Measurements from ENCODE around the gene VIM. TPM values are rescaled to one million over a fixed set of nuclear protein-coding genes. Genes with fewer than 3 reads are reported as not detected.

The VIM gene
- total and polyA plus RNA-seq, 2 of the 4 experiments (the other 2 are of a cell fraction) = 4,502 to 6,735 TPM

- 0 out of 2 replicates have a peak, but pooled peaks have one; percentile 8 for TF ChIP-seq CTCF (conservative IDR thresholded peaks at IDR 0.05; ENCODE audit: low read depth, low read length)
- no peak for TF ChIP-seq MAFK (IDR thresholded peaks at IDR 0.05; ENCODE audit: low read depth, low read length)
- TF ChIP-seq, protein P1, sequence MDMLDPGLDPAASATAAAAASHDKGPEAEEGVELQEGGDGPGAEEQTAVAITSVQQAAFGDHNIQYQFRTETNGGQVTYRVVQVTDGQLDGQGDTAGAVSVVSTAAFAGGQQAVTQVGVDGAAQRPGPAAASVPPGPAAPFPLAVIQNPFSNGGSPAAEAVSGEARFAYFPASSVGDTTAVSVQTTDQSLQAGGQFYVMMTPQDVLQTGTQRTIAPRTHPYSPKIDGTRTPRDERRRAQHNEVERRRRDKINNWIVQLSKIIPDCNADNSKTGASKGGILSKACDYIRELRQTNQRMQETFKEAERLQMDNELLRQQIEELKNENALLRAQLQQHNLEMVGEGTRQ (IDR thresholded peaks at IDR 0.05; ENCODE audit: low read depth, low read length) = no peak
- no peak for TF ChIP-seq BHLHE40 (IDR thresholded peaks at IDR 0.05; ENCODE audit: low read depth, low read length)
- no peak for TF ChIP-seq RFX5 (IDR thresholded peaks at IDR 0.05; ENCODE audit: low read depth, low read length)
- no peak for TF ChIP-seq FOS (IDR thresholded peaks at IDR 0.05; ENCODE audit: low read depth, low read length)
- peak; percentile 98 for TF ChIP-seq POLR2A (IDR thresholded peaks at IDR 0.05; ENCODE audit: low read depth, low read length)
- no peak for TF ChIP-seq SMC3 (IDR thresholded peaks at IDR 0.05; ENCODE audit: low read depth, low read length)
- no peak; the same call in 1 of the 2 replicates for TF ChIP-seq RAD21 (IDR thresholded peaks at IDR 0.05; ENCODE audit: low read length)
Measured at GRCh38 chr10:17229016-17229716, 1.1 kb downstream of the VIM start (continued).

Data from IMR-90 (cell line).